Mucosa of descending colon (tissue), 3 donors: ENCODE results near the gene GTF3C5. TPM values are rescaled to one million over a fixed set of nuclear protein-coding genes. Genes with fewer than 3 reads are reported as not detected.
"Not testable (repeated sequence)": the region's sequence is repeated elsewhere in the genome, so short reads cannot be mapped to it uniquely, and the experiment has no call there.

Experiments
- ATAC-seq: fragments of 200-7000 bp; cut with Tn5 transposase; one replicate; pipeline ENCODE4 v1.9.1; 2020; ENCODE audit warnings: mild to moderate bottlenecking, moderate library complexity
- DNase-seq, 3 donors: peaks; one replicate each; pipeline ENCODE4 v3.0.0-alpha.2; 2020
- H3K36me3 ChIP-seq: fragments of 200-600 bp; one replicate; pipeline ENCODE4 v1.8.0; 2021; ENCODE audit warnings: low read depth, mild to moderate bottlenecking
- H3K4me1 ChIP-seq: fragments of 200-600 bp; one replicate; pipeline ENCODE4 v1.8.0; 2021; ENCODE audit warnings: low read depth, mild to moderate bottlenecking
- H3K4me3 ChIP-seq: fragments of 200-600 bp; one replicate; pipeline ENCODE4 v1.8.0; 2021; ENCODE audit warnings: mild to moderate bottlenecking
- H3K9me3 ChIP-seq: fragments of 200-600 bp; one replicate; pipeline ENCODE4 v1.8.0; 2021; ENCODE audit warnings: mild to moderate bottlenecking
- intact Hi-C, 2 donors: fragments of 100-400 bp; cut with DNase I in 1 of 2; cut with micrococcal nuclease in 1 of 2; formaldehyde crosslinking; loops; one replicate each; pipeline versions ENCODE4 v1.11.0 to v1.11.1; 2022; cut with DNase I, micrococcal nuclease
- total RNA-seq, 3 donors: library from RNA; stranded (reverse); fragmentation: NEBNext Ultra II Directional in 2 of 3; extraction: Animal tissue kit (Norgen Biotek cat#: 25700) in 2 of 3; gene quantifications; one replicate each; pipeline versions ENCODE4 v1.2.1 to v1.2.4, GENCODE V29; 2021 to 2023
- TF ChIP-seq, protein P1 (sequence below): fragments of 200-600 bp; IDR thresholded peaks from one replicate; pipeline ENCODE4 v1.8.0; 2022; ENCODE audit warnings: antibody characterized with exemption, mild to moderate bottlenecking
- donor health status: DM: no; HTN: no; CAD: no; lungs with moderate emphysema.
- donor health status: DM: no; HTN: no; CAD: no.
- donor health status: DM: no; HTN: yes; CAD: no.

GTF3C5 gene
- total RNA-seq, 3 donors from 2014 or later = 45.8 to 53.6 (median 52.2) TPM

DNA sequence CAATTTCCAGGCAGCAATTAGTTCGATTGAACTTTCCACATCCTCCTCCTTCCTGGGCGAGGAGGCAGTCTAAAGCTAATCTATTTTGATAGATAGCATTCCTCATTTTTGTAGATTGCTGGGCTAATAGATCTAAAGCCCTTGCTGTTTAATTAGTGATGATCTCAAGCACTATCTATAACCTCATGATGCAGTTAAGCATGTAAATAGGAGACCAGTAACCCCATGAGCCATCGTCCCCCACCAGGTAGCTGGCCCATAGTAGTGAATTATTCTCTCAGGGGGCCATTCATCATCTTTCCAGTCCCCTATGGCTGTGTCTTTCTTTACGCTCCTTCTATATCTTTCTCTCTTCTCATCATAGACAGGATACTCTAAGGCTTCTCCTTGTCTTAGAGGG, 45.9 kb downstream of the GTF3C5 start:
- Histone ChIP-seq H3K9me3 (no peaks in the 10 kb centered on the region), H3K4me1 (peaks cover under 1% of the 10 kb centered on the region), H3K36me3 (no peaks in the 10 kb centered on the region), H3K4me3 (no peak overlapping the region)
- TF ChIP-seq, protein P1, sequence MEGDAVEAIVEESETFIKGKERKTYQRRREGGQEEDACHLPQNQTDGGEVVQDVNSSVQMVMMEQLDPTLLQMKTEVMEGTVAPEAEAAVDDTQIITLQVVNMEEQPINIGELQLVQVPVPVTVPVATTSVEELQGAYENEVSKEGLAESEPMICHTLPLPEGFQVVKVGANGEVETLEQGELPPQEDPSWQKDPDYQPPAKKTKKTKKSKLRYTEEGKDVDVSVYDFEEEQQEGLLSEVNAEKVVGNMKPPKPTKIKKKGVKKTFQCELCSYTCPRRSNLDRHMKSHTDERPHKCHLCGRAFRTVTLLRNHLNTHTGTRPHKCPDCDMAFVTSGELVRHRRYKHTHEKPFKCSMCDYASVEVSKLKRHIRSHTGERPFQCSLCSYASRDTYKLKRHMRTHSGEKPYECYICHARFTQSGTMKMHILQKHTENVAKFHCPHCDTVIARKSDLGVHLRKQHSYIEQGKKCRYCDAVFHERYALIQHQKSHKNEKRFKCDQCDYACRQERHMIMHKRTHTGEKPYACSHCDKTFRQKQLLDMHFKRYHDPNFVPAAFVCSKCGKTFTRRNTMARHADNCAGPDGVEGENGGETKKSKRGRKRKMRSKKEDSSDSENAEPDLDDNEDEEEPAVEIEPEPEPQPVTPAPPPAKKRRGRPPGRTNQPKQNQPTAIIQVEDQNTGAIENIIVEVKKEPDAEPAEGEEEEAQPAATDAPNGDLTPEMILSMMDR = no peak
- no peak for ATAC-seq
- no peak for DNase-seq
- intact Hi-C loops = no loop called here

DNA sequence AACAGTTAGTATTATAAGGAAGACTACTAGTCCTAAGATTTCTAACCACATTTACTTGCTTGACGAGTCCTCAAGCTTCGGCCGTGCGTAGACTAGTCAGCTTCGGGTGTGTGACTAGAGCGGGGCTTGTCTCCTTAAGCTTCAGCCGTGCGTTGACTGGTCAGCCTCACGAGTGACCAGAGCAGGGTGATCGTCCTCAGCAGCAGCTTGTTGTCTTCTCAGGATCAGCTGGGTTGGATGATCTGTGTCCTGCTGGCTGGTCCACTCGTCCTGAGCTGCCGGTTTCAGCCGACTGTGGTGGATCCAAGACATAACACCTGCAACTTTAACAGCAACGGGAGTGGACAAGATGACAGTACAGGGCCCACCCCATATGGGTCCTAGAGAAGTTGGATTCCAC, 47.7 kb downstream of the GTF3C5 start:
- intact Hi-C loops = no loop called here
- peaks cover 5% of the 10 kb centered on the region for H3K4me1 ChIP-seq

GRCh38 chr9:133080161-133080560, 49.4 kb downstream of the GTF3C5 start:
- no peaks in the 10 kb centered on the region for H3K36me3 ChIP-seq
- DNase-seq = no peak
- peaks cover 5% of the 10 kb centered on the region for H3K4me1 ChIP-seq
- intact Hi-C loops = no loop called here
- no peak overlapping the region for H3K4me3 ChIP-seq
- ATAC-seq = no peak
- TF ChIP-seq, protein P1 = no peak
- H3K9me3 ChIP-seq = no peaks in the 10 kb centered on the region

More for the DNA sequence above, 47.7 kb downstream of the GTF3C5 start:
- no peak for DNase-seq
- TF ChIP-seq, protein P1 = no peak
- Histone ChIP-seq H3K36me3 (no peaks in the 10 kb centered on the region), H3K9me3 (no peaks in the 10 kb centered on the region), H3K4me3 (no peak overlapping the region)
- ATAC-seq = no peak

GRCh38 chr9:133080786-133081779, 50.3 kb downstream of the GTF3C5 start:
- ATAC-seq (peak; percentile 89), DNase-seq (peak in 2 of 3 donors; percentile 44 to 55)
- H3K4me1 ChIP-seq, H3K9me3 ChIP-seq, H3K36me3 ChIP-seq, H3K4me3 ChIP-seq, intact Hi-C loops: not testable (repeated sequence)

- DNase-seq (peak in 1 of 3 donors; percentile 74), ATAC-seq (peak; percentile 62)
- H3K36me3 ChIP-seq, H3K4me1 ChIP-seq, H3K9me3 ChIP-seq, H3K4me3 ChIP-seq, intact Hi-C loops: not testable (repeated sequence)
Observed at GRCh38 chr9:133081957-133082644, 51.3 kb downstream of the GTF3C5 start.

- intact Hi-C loops, H3K4me1 ChIP-seq, H3K9me3 ChIP-seq, ATAC-seq, H3K36me3 ChIP-seq, H3K4me3 ChIP-seq: not testable (repeated sequence)
- peak in 1 of 3 donors; percentile 23 for DNase-seq
Observed at GRCh38 chr9:133083688-133084087, 52.9 kb downstream of the GTF3C5 start.

DNA sequence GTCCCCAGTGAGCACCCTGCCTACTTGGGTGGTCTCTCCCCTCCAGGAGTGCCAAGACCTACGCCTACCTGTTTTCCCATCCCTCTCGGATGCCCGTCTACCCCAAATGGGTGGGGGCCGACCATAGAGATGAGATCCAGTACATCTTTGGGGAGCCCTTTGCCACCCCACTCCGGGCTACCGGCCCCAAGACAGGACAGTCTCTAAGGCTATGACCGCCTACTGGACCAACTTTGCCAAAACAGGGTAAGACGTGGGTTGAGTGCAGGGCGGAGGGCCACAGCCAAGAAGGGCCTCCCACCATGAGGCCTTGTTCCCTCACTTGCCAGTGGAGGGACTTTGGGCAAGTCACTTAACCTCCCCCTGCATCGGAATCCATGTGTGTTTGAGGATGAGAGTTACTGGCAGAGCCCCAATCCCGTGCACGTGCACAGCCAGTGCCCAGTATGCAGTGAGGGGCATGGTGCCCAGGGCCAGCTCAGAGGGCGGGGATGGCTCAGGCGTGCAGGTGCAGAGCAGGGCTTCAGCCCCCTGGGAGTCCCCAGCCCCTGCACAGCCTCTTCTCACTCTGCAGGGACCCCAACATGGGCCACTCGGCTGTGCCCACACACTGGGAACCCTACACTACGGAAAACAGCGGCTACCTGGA, 55.5 kb downstream of the GTF3C5 start:
- H3K4me1 ChIP-seq, ATAC-seq, DNase-seq, H3K36me3 ChIP-seq, H3K9me3 ChIP-seq, H3K4me3 ChIP-seq, intact Hi-C loops: not testable (repeated sequence)
